HepG2 (cell line): ENCODE data around the gene ZNF615. TPM values are rescaled to one million over a fixed set of nuclear protein-coding genes. Genes with fewer than 3 reads are reported as not detected.

Experiments used
- ETV6 ChIP-seq: sonication (generic); formaldehyde crosslinking; conservative IDR thresholded peaks from 2 replicates; pipeline ENCODE4 v1.4.0; 2020; ENCODE audit warnings: missing genetic modification reagents
- FOXM1 ChIP-seq: sonication (generic); formaldehyde crosslinking; IDR thresholded peaks from 2 replicates; pipeline ENCODE4 v1.5.0; 2020; ENCODE audit warnings: missing genetic modification reagents
- KLF15 ChIP-seq: sonication (generic); formaldehyde crosslinking; IDR thresholded peaks from 2 replicates; pipeline ENCODE4 v1.8.1; 2023; ENCODE audit warnings: borderline replicate concordance, mild to moderate bottlenecking, inconsistent platforms, missing genetic modification reagents, mixed read lengths
- NBN ChIP-seq: fragments of 450-650 bp; conservative IDR thresholded peaks from 2 replicates; pipeline ENCODE4 v1.6.1; 2017
- NFE2L1 ChIP-seq: sonication (generic); formaldehyde crosslinking; IDR thresholded peaks from 2 replicates; pipeline ENCODE4 v1.4.0; 2020; ENCODE audit warnings: missing genetic modification reagents, mild to moderate bottlenecking, borderline replicate concordance
- PAWR ChIP-seq: sonication (generic); formaldehyde crosslinking; IDR thresholded peaks from 2 replicates; pipeline ENCODE4 v1.4.0; 2020; ENCODE audit warnings: missing genetic modification reagents, mild to moderate bottlenecking, borderline replicate concordance
- REXO4 ChIP-seq: sonication (generic); formaldehyde crosslinking; IDR thresholded peaks from 2 replicates; pipeline ENCODE4 v1.8.0; 2022; ENCODE audit warnings: missing genetic modification reagents, mild to moderate bottlenecking, borderline replicate concordance
- SCMH1 ChIP-seq: sonication (generic); formaldehyde crosslinking; IDR thresholded peaks from 2 replicates; pipeline ENCODE4 v1.9.0; 2021; ENCODE audit warnings: missing genetic modification reagents, mild to moderate bottlenecking, borderline replicate concordance
- TCF7L2 ChIP-seq: IDR thresholded peaks from 2 replicates; pipeline ENCODE4 v1.6.1; 2011; ENCODE audit warnings: mild to moderate bottlenecking, low read depth, low read length, moderate library complexity
- ZFP36 ChIP-seq: fragments of 150-350 bp; IDR thresholded peaks from 2 replicates; pipeline ENCODE4 v1.6.1; 2018; ENCODE audit warnings: borderline replicate concordance, low read length, low read depth; ENCODE audit not compliant: partially characterized antibody
- ZKSCAN1 ChIP-seq: fragments of 150-350 bp; IDR thresholded peaks from 2 replicates; pipeline ENCODE4 v1.6.1; 2014; ENCODE audit warnings: low read length
- ZKSCAN5 ChIP-seq: sonication (generic); formaldehyde crosslinking; IDR thresholded peaks from 2 replicates; pipeline ENCODE4 v1.5.1; 2020; ENCODE audit warnings: mild to moderate bottlenecking, missing genetic modification reagents
- ZNF343 ChIP-seq: sonication (generic); formaldehyde crosslinking; IDR thresholded peaks from 2 replicates; pipeline ENCODE4 v1.4.0; 2020; ENCODE audit warnings: mild to moderate bottlenecking, missing genetic modification reagents
- ZNF790 ChIP-seq: sonication (generic); formaldehyde crosslinking; IDR thresholded peaks from 2 replicates; pipeline ENCODE4 v1.8.0; 2022; ENCODE audit warnings: missing genetic modification reagents, mild to moderate bottlenecking, borderline replicate concordance
- ZSCAN31 ChIP-seq: sonication (generic); formaldehyde crosslinking; IDR thresholded peaks from 2 replicates; pipeline ENCODE4 v1.5.0; 2020; ENCODE audit warnings: low read depth, mild to moderate bottlenecking, missing genetic modification reagents
- polyA plus RNA-seq, 8 experiments: library from polyadenylated mRNA; depleted of rRNA in 3 of 8; stranded (reverse) in 7 of 8; unstranded in 1 of 8; fragments of >200 nt; fragmentation: Illumina TruSeq in 4 of 8; extraction: Trizol in 4 of 8; gene quantifications; 2 replicates each; pipeline versions ENCODE4 v1.2.1 to v1.2.3, GENCODE V29; 2011 to 2016; ENCODE audit warnings: low read depth in 4 of 8, missing spikeins in 1 of 8, mixed read lengths in 1 of 8; ENCODE audit not compliant: insufficient read depth in 1 of 8
- total RNA-seq, 5 experiments: library from RNA; depleted of rRNA; stranded (reverse); fragments of >200 nt; fragmentation: Illumina TruSeq; extraction: Trizol; gene quantifications; 2 replicates each; pipeline ENCODE4 v1.2.3, GENCODE V29; 2016; ENCODE audit warnings: low read depth in 1 of 5
- TF ChIP-seq, protein P1 (sequence below), 2 experiments: sonication (generic) in 1 of 2; formaldehyde crosslinking in 1 of 2; IDR thresholded peaks; 2 replicates each; pipeline versions ENCODE4 v1.4.0 to v1.6.1; 2016 to 2020; ENCODE audit warnings: borderline replicate concordance in 1 of 2, low read depth in 1 of 2, mild to moderate bottlenecking in 1 of 2, missing genetic modification reagents in 1 of 2
- TF ChIP-seq, protein P2 (sequence below): sonication (generic); formaldehyde crosslinking; IDR thresholded peaks from 2 replicates; pipeline ENCODE4 v1.4.0; 2020; ENCODE audit warnings: missing genetic modification reagents, borderline replicate concordance
- TF ChIP-seq, protein P3 (sequence below): IDR thresholded peaks from 2 replicates; pipeline ENCODE4 v1.6.1; 2018; ENCODE audit warnings: missing genetic modification reagents, mild to moderate bottlenecking, missing compliant biosample characterization

ZNF615 gene
- total and polyA plus RNA-seq, 2 of the 13 experiments (the other 11 are each of a cell fraction or from before 2014, with no cell fraction given): 5.2 to 7.8 TPM

DNA sequence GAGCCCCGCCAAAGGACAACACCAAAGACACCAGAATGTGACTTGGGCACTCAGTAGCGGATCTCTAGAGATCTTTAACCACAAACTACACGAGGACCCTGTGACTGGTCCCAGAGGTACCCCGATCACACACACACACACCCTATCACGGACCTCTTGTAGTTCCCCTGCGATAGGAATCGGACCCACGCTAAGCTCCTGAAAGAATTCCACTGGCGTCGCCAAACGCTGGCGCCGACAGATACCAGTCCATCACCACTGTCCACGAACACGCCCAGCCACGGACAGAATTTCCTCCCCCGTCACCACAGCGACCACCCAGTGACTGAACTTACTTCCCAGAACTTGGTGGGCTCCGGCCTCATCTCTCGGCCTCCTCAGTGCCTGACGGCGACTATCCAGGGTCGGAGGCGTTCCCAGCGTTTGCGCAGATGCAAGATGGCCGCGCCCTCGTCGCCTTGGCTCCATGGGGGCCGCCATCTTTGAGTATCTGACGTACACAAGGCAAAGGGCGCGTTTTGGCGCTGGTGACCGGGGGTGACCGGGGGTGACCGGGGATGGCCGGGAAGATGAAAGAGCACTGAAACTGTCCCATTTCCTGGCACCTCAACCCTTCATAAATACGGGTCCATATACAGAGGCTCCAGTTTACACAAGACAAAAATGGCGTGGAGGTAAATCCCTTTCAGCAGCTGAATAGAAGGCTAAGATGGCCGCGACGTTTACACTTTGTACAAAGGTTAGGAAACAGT, at the start of gene ZNF615 (continued):
- TF ChIP-seq, protein P1, sequence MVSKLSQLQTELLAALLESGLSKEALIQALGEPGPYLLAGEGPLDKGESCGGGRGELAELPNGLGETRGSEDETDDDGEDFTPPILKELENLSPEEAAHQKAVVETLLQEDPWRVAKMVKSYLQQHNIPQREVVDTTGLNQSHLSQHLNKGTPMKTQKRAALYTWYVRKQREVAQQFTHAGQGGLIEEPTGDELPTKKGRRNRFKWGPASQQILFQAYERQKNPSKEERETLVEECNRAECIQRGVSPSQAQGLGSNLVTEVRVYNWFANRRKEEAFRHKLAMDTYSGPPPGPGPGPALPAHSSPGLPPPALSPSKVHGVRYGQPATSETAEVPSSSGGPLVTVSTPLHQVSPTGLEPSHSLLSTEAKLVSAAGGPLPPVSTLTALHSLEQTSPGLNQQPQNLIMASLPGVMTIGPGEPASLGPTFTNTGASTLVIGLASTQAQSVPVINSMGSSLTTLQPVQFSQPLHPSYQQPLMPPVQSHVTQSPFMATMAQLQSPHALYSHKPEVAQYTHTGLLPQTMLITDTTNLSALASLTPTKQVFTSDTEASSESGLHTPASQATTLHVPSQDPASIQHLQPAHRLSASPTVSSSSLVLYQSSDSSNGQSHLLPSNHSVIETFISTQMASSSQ (IDR thresholded peaks at IDR 0.05; ENCODE audit: low read depth): no peak
- TF ChIP-seq, protein P1 (CRISPR knock-in tag; IDR thresholded peaks at IDR 0.05; ENCODE audit: borderline replicate concordance): peak; percentile 52; the same call in 1 of the 2 replicates
- TF ChIP-seq ZNF790 (CRISPR knock-in tag): no peak
- no peak for TF ChIP-seq REXO4
- TF ChIP-seq SCMH1 (CRISPR knock-in tag): no peak
- TF ChIP-seq KLF15 (CRISPR knock-in tag): no peak
- no peak for TF ChIP-seq NFE2L1
- no peak for TF ChIP-seq NBN
- no peak for TF ChIP-seq ETV6 (CRISPR knock-in tag)
- no peak for TF ChIP-seq FOXM1 (CRISPR knock-in tag)
- 0 out of 2 replicates have a peak, but pooled peaks have one; percentile 27 for TF ChIP-seq ZNF343 (CRISPR knock-in tag)
- peak; percentile 61 for TF ChIP-seq ZKSCAN1
- TF ChIP-seq ZKSCAN5: no peak
- TF ChIP-seq, protein P2, sequence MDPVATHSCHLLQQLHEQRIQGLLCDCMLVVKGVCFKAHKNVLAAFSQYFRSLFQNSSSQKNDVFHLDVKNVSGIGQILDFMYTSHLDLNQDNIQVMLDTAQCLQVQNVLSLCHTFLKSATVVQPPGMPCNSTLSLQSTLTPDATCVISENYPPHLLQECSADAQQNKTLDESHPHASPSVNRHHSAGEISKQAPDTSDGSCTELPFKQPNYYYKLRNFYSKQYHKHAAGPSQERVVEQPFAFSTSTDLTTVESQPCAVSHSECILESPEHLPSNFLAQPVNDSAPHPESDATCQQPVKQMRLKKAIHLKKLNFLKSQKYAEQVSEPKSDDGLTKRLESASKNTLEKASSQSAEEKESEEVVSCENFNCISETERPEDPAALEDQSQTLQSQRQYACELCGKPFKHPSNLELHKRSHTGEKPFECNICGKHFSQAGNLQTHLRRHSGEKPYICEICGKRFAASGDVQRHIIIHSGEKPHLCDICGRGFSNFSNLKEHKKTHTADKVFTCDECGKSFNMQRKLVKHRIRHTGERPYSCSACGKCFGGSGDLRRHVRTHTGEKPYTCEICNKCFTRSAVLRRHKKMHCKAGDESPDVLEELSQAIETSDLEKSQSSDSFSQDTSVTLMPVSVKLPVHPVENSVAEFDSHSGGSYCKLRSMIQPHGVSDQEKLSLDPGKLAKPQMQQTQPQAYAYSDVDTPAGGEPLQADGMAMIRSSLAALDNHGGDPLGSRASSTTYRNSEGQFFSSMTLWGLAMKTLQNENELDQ (CRISPR knock-in tag): no peak
- no peak for TF ChIP-seq TCF7L2
- TF ChIP-seq ZSCAN31 (CRISPR knock-in tag): no peak
- TF ChIP-seq, protein P3, sequence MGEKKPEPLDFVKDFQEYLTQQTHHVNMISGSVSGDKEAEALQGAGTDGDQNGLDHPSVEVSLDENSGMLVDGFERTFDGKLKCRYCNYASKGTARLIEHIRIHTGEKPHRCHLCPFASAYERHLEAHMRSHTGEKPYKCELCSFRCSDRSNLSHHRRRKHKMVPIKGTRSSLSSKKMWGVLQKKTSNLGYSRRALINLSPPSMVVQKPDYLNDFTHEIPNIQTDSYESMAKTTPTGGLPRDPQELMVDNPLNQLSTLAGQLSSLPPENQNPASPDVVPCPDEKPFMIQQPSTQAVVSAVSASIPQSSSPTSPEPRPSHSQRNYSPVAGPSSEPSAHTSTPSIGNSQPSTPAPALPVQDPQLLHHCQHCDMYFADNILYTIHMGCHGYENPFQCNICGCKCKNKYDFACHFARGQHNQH (CRISPR knock-in tag): peak; percentile 60; the same call in 1 of the 2 replicates
- no peak for TF ChIP-seq PAWR (CRISPR knock-in tag)
- no peak for TF ChIP-seq ZFP36
